ENCODE results near the gene CHFR. TPM values are rescaled to one million over a fixed set of nuclear protein-coding genes. Genes with fewer than 3 reads are reported as not detected.
"Not testable (repeated sequence)": the region's sequence is repeated elsewhere in the genome, so short reads cannot be mapped to it uniquely, and the experiment has no call there.

CHFR gene
- polyA plus RNA-seq, 1 donor, result 31.6 TPM

- not testable (repeated sequence) for DNase-seq
Observed at GRCh38 chr12:132874620-132875019, 12.8 kb downstream of the CHFR start.

DNA sequence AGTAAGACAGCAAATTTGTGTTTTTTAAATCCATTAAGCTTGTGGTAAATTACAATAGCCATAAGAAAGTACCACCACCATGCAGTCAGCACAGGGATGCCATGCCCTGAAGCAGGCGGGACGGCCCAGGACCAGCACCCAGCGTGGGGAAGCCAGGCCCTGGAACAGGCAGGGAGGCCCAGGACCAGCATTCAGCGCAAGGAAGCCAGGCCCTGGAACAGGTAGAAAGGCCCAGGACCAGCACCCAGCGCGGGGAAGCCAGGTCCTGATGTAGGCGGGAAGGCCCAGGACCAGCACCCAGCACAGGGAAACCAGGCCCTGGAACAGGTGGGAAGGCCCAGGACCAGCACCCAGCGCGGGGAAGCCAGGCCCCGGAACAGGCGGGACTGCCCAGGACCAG, 13.2 kb downstream of the CHFR start:
- no peak for DNase-seq

DNA sequence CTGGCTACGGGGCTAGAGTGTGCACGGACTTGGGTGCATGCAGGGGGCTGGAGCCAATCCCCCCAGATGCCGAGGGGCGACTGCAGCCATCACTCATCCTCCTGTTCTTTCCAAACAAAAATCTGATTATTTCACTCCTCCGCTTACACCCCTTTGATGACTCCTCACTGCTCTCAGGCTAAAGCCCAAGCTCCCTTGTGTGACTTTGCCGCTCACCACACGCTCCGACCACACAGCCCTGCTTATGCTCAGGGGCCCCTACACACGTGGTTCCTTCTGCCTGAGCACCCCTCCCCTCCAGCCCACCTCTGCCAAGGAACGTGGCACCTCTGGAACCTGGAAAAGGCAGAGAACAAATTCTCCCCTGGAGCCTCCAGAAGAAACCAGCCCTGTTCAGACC, 13.7 kb downstream of the CHFR start:
- no peak for DNase-seq

DNA sequence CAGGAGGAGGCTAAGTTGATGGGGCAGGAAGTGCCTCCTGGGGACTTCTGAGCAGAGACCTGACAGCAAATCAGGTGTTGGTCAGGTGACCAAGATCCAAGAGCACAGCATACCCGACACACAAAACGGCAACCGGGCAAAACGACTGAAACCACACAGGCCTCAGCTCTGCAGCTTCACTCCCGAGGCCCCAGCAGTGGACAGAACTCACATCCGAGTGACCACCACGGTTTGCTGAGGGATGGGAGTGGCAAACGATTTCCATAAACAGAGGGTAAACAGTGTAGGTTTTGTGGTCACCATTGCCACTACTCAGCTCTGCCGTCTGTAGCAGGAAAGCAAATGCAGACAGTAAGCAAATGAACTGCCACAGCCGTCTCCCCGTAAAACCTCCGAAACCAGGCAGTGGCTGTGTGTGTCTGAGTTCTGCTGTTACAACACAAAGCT, 14.4 kb downstream of the CHFR start:
- DNase-seq, result no peak

DNA sequence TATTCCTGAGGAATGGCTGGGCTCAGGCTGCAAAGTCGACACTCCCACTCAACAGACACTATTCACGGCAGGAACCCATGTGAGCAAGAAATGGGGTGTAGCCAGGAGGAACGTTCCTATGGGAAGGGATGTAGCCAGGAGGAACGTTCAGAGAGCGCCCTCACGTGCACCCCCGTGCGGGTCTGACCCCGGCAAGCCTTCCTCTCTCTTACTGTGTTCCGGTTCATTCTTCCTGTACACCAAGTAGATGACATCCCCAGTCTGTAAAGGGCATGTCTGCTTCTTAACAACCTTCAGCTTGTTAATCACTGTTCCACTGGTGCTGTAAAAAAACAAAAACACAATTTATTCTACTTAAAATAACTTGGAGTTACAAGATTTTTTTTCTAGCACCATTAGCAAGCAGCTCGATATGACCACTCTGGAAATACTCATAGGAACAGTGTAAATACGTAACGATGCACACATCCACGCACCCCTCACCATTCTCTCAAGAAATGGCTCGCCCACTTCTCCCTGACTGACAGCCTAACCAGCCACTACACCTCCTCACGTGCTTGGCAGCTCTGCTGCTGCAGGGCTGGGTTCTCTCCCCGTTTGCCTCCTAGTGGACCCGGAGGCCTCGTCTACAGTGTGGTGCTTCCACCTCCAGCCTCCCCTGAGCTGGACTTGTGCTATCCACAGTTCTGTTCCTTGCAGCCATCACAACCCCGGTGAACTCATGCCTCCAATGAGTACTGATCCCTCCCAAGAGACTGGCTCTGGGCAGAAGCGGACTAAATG, 15.1 kb downstream of the CHFR start:
- DNase-seq, result no peak

DNA sequence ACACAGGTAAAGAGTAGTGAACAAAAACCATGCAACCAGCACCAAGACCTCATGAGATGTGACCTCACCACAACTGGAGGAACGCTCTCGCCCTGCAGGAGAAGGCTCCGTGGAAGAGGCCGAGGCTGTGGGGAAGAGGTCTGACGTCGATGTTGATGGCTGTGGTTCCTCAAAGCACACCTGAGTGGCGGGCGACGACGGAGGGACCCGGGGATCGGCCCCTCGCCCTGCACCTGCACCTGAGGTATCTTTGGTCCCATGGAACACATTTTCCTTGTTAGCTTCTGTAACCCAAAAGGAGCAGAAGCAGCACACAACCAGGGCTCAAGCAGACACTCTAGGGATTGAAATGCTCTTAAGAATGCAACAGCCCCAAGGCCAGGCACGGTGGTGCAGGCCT, 17.9 kb downstream of the CHFR start:
- no peak for DNase-seq

DNA sequence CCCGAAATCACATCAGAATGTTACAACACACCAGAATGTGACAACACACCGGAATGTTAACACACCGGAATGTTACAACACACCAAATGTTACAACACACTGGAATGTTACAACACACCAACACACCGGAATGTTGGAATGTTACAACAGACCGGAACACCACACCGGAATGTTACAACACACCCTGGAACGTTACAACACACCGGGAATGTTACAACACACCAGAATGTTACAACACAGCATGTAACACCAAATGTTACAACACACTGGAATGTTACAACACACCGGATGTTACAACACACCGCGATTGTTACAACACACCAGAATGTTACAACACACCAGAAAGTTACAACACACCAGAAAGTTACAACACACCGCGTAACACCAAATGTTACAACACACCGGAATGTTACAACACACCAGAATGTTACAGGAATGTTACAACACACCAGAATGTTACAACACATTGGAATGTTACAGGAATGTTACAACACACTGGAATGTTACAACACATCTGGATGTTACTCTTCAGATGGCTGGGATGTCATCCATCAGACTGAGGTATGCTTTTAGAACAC, 21.1 kb downstream of the CHFR start:
- no peak for DNase-seq

GRCh38 chr12:132861558-132861957, 25.8 kb downstream of the CHFR start:
- no peak for DNase-seq

DNA sequence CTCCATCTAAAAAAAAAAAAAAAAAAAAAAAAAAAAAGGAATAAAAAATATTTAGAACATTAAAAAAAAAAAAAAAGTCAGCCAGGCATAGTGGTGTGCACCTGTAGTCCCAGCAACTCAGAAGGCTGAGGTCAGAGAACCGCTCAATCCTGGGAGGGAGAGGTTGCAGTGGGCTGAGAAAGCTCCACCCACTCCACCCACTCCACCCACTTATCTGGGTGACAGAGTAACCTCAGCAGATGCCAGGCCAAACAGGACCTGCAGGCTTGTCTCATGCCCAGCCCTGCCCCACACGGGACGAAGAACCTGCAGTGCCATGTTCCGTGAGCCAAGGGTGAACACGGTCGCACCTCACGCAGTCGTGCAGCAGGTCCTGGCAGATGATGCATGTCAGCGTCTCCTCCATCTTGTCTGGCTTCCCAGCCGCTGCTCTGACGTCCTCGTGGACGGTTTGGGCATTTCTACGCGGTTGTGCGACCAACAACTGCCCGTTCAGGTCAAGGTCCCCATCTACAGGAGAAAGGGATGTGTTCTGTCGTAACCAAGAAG, 28.6 kb downstream of the CHFR start:
- no peak for DNase-seq

- DNase-seq, result not testable (repeated sequence)
Observed at GRCh38 chr12:132857019-132857418, 30.4 kb downstream of the CHFR start.

DNA sequence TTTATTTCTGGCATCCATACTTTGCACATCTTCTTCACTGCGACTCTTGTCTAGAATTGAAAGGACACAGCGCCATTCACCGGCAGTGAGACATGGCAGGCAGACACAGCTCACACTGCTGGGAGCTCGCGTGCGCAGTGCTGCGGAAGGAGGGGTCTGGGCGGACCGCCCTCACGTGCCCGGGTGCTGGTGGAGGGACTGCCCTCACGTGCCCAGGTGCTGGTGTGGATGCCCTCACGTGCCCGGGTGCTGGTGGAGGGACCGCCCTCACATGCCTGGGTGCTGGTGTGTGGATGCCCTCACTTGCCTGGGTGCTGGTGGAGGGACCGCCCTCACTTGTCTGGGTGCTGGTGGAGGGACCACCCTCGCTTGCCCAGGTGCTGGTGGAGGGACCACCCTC, 30.8 kb downstream of the CHFR start:
- DNase-seq, result no peak

DNA sequence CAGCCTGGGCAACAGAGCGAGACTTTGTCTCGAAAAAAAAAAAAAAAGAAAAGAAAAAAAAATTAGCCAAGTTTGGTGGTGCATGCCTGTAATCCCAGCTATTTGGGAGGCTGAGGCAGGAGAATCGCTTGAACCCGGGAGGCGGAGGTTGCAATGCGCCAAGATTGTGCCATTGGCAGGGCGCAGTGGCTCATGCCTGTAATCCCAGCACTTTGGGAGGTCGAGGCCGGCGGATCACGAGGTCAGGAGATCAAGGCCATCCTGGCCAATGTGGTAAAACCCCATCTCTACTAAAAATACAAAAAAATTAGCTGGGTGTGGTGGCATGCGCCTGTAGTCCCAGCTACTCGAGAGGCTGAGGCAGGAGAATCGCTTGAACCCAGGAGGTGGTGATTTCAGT, 32.2 kb downstream of the CHFR start:
- not testable (repeated sequence) for DNase-seq

GRCh38 chr12:132853285-132854092, 33.9 kb downstream of the CHFR start:
- DNase-seq, result no peak

- DNase-seq, result no peak
Observed at GRCh38 chr12:132852496-132852895, 34.9 kb downstream of the CHFR start.

DNA sequence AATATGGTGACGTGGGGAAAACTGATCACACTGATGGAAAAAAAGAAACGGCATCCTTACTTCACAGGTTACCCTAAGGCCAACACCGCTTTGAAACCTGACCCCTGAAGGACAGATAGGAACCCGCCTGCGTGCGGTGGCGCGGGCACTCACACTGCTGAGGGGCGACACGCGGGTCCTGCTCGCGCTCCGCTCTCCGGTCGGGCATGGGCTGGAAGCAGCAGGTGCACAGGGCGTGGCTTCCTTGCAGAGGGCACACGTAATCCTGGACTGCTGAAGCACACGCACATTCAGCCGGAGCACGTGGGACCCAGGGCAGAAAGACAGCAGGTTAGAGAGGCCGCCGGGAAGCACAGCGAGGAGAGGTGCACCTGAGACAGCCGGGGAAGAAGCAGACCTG, 35.9 kb downstream of the CHFR start:
- DNase-seq, result no peak

GRCh38 chr12:132850291-132850690, 37.1 kb downstream of the CHFR start:
- no peak for DNase-seq

DNA sequence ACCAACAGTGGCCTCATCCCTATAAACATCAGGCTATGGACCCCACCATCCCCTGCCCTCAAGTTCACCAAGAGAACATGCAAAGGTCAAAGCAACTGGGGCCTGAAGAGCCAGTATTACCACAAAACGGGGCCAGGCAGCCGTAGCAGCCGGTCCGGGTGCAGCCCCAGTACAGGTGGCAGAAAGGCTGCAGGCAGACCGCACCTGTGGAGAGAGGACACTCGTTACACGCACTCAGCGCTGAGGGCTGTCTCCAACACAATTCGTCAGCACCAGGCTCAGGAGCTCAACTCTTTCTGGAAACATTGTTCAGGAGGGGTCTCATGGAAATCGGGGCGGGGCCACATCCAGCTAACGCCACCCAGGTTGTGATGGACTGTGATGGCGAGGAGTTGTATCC, 38.9 kb downstream of the CHFR start:
- DNase-seq, result no peak

GRCh38 chr12:132847363-132848356, 39.7 kb downstream of the CHFR start:
- no peak for DNase-seq

- not testable (repeated sequence) for DNase-seq
Observed at GRCh38 chr12:132844681-132845080, 42.7 kb downstream of the CHFR start.

- DNase-seq, result no peak
Observed at GRCh38 chr12:132842449-132843045, 44.9 kb downstream of the CHFR start.

DNA sequence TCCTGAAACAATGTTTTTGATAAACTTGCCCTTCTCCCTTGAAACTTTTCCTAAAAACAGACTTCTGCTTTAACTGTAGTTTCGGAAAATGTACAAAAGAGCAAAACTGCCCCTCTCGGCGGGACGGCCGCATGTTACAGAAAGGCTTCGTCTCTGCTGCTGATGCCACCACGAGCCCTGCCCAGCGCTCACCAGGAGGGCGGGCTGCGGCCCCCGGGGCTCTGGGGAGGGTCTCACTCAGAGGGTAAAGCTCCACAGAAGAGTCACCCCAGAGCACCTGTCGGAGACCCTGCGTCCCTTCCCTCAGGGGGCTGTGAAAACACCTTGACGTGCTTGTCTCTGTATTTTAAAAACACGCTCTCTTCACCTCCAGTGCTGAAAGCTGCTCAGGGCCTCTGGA, 46.3 kb downstream of the CHFR start:
- DNase-seq, result no peak

All from left kidney (tissue), 2 donors.